Naive thymus-derived CD8-positive, alpha-beta T cell (primary cell): ENCODE measurements around the gene ABLIM2. TPM values are rescaled to one million over a fixed set of nuclear protein-coding genes. Genes with fewer than 3 reads are reported as not detected.

Experiments used
- ATAC-seq, 2 donors: fragments of 150-1000 bp; cut with Tn5 transposase in 1 of 2; sonication (Bioruptor Pico), chemical (Tn5 transposase) in 1 of 2; 1 replicate in 1 of 2; 2 replicates in 1 of 2; pipeline ENCODE4 v1.10.0; 2021; ENCODE audit warnings: mild to moderate bottlenecking in 2 of 2, moderate library complexity in 2 of 2
- POLR2A ChIA-PET: fragments of 350-600 bp; sonication (Branson Sonifier 250); formaldehyde crosslinking; loops from one replicate; lab custom pipeline; 2021; ENCODE audit warnings: antibody characterized with exemption; lab: Charles Lee
- DNase-seq, 10 donors: peaks; one replicate each; pipeline versions ENCODE4 v3.0.0 to v3.0.0-alpha.2; 2020 to 2022
- H3K27ac Mint-ChIP-seq, 10 donors: one replicate each; pipeline ENCODE4 v1.8.0; 2020 to 2022; ENCODE audit warnings: mild to moderate bottlenecking in 10 of 10, mixed read lengths in 10 of 10, moderate library complexity in 4 of 10, inconsistent platforms in 1 of 10
- H3K27me3 Mint-ChIP-seq, 5 donors: one replicate each; pipeline ENCODE4 v1.8.0; 2021 to 2022; ENCODE audit warnings: mixed read lengths in 5 of 5
- H3K36me3 Mint-ChIP-seq, 3 donors: one replicate each; pipeline ENCODE4 v1.8.0; 2020 to 2022; ENCODE audit warnings: mixed read lengths in 3 of 3, mild to moderate bottlenecking in 2 of 3, inconsistent platforms in 1 of 3
- H3K4me1 Mint-ChIP-seq, 4 donors: one replicate each; pipeline ENCODE4 v1.8.0; 2021 to 2022; ENCODE audit warnings: mixed read lengths in 4 of 4
- H3K4me3 Mint-ChIP-seq, 10 donors: one replicate each; pipeline ENCODE4 v1.8.0; 2020 to 2022; ENCODE audit warnings: mild to moderate bottlenecking in 10 of 10, mixed read lengths in 10 of 10, moderate library complexity in 6 of 10, inconsistent platforms in 1 of 10
- H3K9me3 Mint-ChIP-seq, 9 donors: one replicate each; pipeline ENCODE4 v1.8.0; 2020 to 2022; ENCODE audit warnings: mixed read lengths in 9 of 9, mild to moderate bottlenecking in 3 of 9, inconsistent platforms in 1 of 9, moderate library complexity in 1 of 9
- polyA plus RNA-seq, 3 donors: library from polyadenylated mRNA; unstranded; fragments of 300-500 nt; fragmentation: Illumina TruSeq; gene quantifications; one replicate each; pipeline ENCODE4 v1.2.3, GENCODE V29; 2021
- total RNA-seq, 8 experiments: library from RNA in 2 of 8; stranded (reverse) in 2 of 8; gene quantifications; one replicate each; pipeline ENCODE4 v1.2.3 and lab custom pipeline; 2021 to 2026

The ABLIM2 gene
- total and polyA plus RNA-seq, 5 experiments from 2014 or later: 0.47 to 4.9 (median 2.4) TPM

- Mint-ChIP-seq H3K27me3 (peaks cover 0 to 3% (median 0%) of the 10 kb centered on the region in 5 donors), H3K9me3 (no peaks in the 10 kb centered on the region), H3K36me3 (peaks cover 0 to 2% (median 1%) of the 10 kb centered on the region in 3 donors), H3K4me3 (no peak overlapping the region), H3K27ac (no peak overlapping the region), H3K4me1 (peaks cover 6 to 16% (median 12%) of the 10 kb centered on the region in 4 donors)
- POLR2A ChIA-PET: no interaction called here
- ATAC-seq (no peak), DNase-seq (no peak)
Measured at GRCh38 chr4:7976634-7977033, 182.0 kb downstream of the ABLIM2 start.

- H3K27ac Mint-ChIP-seq: peak overlapping the region in 1 of 10 donors; percentile 23
- H3K27me3 Mint-ChIP-seq: peaks cover 0 to 3% (median 0%) of the 10 kb centered on the region in 5 donors
- DNase-seq (no peak), ATAC-seq (no peak)
- no peak overlapping the region for H3K4me3 Mint-ChIP-seq
- H3K4me1 Mint-ChIP-seq: peaks cover 6 to 22% (median 18%) of the 10 kb centered on the region in 4 donors
- no peaks in the 10 kb centered on the region for H3K9me3 Mint-ChIP-seq
- POLR2A ChIA-PET: interaction anchor here (0.9 kb wide), 1 partner anchor 9 kb away, joined by 3 read pairs; no protein-coding TSS in a partner anchor
- H3K36me3 Mint-ChIP-seq: peaks cover 0 to 2% (median 1%) of the 10 kb centered on the region in 3 donors
Measured at GRCh38 chr4:7976025-7976424, 182.6 kb downstream of the ABLIM2 start.

- ATAC-seq: no peak
- H3K9me3 Mint-ChIP-seq: no peaks in the 10 kb centered on the region
- POLR2A ChIA-PET: no interaction called here
- H3K27ac Mint-ChIP-seq: peak overlapping the region in 1 of 10 donors; percentile 66
- H3K27me3 Mint-ChIP-seq: no peaks in the 10 kb centered on the region
- H3K4me1 Mint-ChIP-seq: peaks cover 14 to 36% (median 34%) of the 10 kb centered on the region in 4 donors
- H3K4me3 Mint-ChIP-seq: no peak overlapping the region
- DNase-seq: no peak
- H3K36me3 Mint-ChIP-seq: peaks cover 0 to 2% (median 1%) of the 10 kb centered on the region in 3 donors
Measured at GRCh38 chr4:7974425-7974824, 184.2 kb downstream of the ABLIM2 start.

- ATAC-seq: no peak
- H3K9me3 Mint-ChIP-seq: no peaks in the 10 kb centered on the region
- no peaks in the 10 kb centered on the region for H3K27me3 Mint-ChIP-seq
- H3K27ac Mint-ChIP-seq: peak overlapping the region in 5 of 10 donors; percentile 13 to 68 (median 36)
- peak in 1 of 10 donors; percentile 40 for DNase-seq
- no peak overlapping the region for H3K4me3 Mint-ChIP-seq
- H3K4me1 Mint-ChIP-seq: peaks cover 15 to 41% (median 38%) of the 10 kb centered on the region in 4 donors
- H3K36me3 Mint-ChIP-seq: peaks cover 0 to 2% (median 1%) of the 10 kb centered on the region in 3 donors
- POLR2A ChIA-PET: no interaction called here
Measured at GRCh38 chr4:7973545-7973981, 185.1 kb downstream of the ABLIM2 start.

GRCh38 chr4:7971881-7972500 is 186.6 kb downstream of the ABLIM2 start:
- Mint-ChIP-seq H3K27ac (peak overlapping the region in 6 of 10 donors; percentile 26 to 95 (median 70)), H3K36me3 (peaks cover 0 to 2% (median 1%) of the 10 kb centered on the region in 3 donors), H3K4me3 (peak overlapping the region in 7 of 10 donors; percentile 8 to 95 (median 52)), H3K27me3 (no peaks in the 10 kb centered on the region), H3K9me3 (no peaks in the 10 kb centered on the region), H3K4me1 (peaks cover 17 to 50% (median 44%) of the 10 kb centered on the region in 4 donors)
- POLR2A ChIA-PET: no interaction called here
- peak in 1 of 10 donors; percentile 50 for DNase-seq
- ATAC-seq: no peak

- peaks cover 0 to 2% (median 1%) of the 10 kb centered on the region in 3 donors for H3K36me3 Mint-ChIP-seq
Measured at GRCh38 chr4:7971159-7971631, 187.4 kb downstream of the ABLIM2 start.

GRCh38 chr4:7970361-7970946 is 188.2 kb downstream of the ABLIM2 start:
- peak overlapping the region; percentile 73 to 95 (median 86) for H3K4me3 Mint-ChIP-seq
- no peaks in the 10 kb centered on the region for H3K27me3 Mint-ChIP-seq
- peak overlapping the region; percentile 86 to 98 (median 94) for H3K27ac Mint-ChIP-seq
- DNase-seq (peak in 1 of 10 donors; percentile 59), ATAC-seq (peak in 1 of 2 donors; percentile 54)
- peaks cover 0 to 2% (median 1%) of the 10 kb centered on the region in 3 donors for H3K36me3 Mint-ChIP-seq
- POLR2A ChIA-PET: interaction anchor here (0.8 to 1.2 kb wide), 2 partner anchors 31 to 32 kb away, joined by 3 to 5 read pairs; partner anchors contain the start of gene AFAP1
- peaks cover 17 to 54% (median 45%) of the 10 kb centered on the region in 4 donors for H3K4me1 Mint-ChIP-seq
- H3K9me3 Mint-ChIP-seq: no peaks in the 10 kb centered on the region

More at GRCh38 chr4:7971159-7971631, 187.4 kb downstream of the ABLIM2 start:
- ATAC-seq: no peak
- peak in 1 of 10 donors; percentile 47 for DNase-seq
- H3K27ac Mint-ChIP-seq: peak overlapping the region in 7 of 10 donors; percentile 16 to 95 (median 69)
- H3K27me3 Mint-ChIP-seq: no peaks in the 10 kb centered on the region
- peaks cover 17 to 50% (median 45%) of the 10 kb centered on the region in 4 donors for H3K4me1 Mint-ChIP-seq
- H3K9me3 Mint-ChIP-seq: no peaks in the 10 kb centered on the region
- POLR2A ChIA-PET: interaction anchor here (1.2 kb wide), 1 partner anchor 31 kb away, joined by 5 read pairs; the partner anchor contains the start of gene AFAP1
- peak overlapping the region in 8 of 10 donors; percentile 76 to 95 (median 90) for H3K4me3 Mint-ChIP-seq

GRCh38 chr4:7968262-7968896 is 190.2 kb downstream of the ABLIM2 start:
- Mint-ChIP-seq H3K27ac (peak overlapping the region in 7 of 10 donors; percentile 3 to 76 (median 52)), H3K9me3 (no peaks in the 10 kb centered on the region), H3K4me3 (peak overlapping the region in 1 of 10 donors; percentile 42), H3K4me1 (peaks cover 21 to 57% (median 47%) of the 10 kb centered on the region in 4 donors), H3K36me3 (peaks cover 0 to 2% (median 0%) of the 10 kb centered on the region in 3 donors), H3K27me3 (peaks cover 0 to 2% (median 0%) of the 10 kb centered on the region in 5 donors)
- POLR2A ChIA-PET: no interaction called here
- DNase-seq (peak in 1 of 10 donors; percentile 36), ATAC-seq (no peak)

- Mint-ChIP-seq H3K4me1 (peaks cover 22 to 56% (median 45%) of the 10 kb centered on the region in 4 donors), H3K27me3 (peaks cover 0 to 2% (median 0%) of the 10 kb centered on the region in 5 donors), H3K36me3 (peaks cover 0 to 2% (median 0%) of the 10 kb centered on the region in 3 donors), H3K27ac (peak overlapping the region in 7 of 10 donors; percentile 8 to 76 (median 66)), H3K9me3 (no peaks in the 10 kb centered on the region), H3K4me3 (no peak overlapping the region)
- POLR2A ChIA-PET: no interaction called here
- peak in 1 of 10 donors; percentile 45 for DNase-seq
- ATAC-seq: no peak
Measured at GRCh38 chr4:7967501-7968261, 190.9 kb downstream of the ABLIM2 start.

GRCh38 chr4:7967063-7967440 is 191.6 kb downstream of the ABLIM2 start:
- no peak for ATAC-seq
- POLR2A ChIA-PET: no interaction called here
- H3K4me3 Mint-ChIP-seq: no peak overlapping the region

GRCh38 chr4:7966281-7967062 is 192.1 kb downstream of the ABLIM2 start:
- H3K36me3 Mint-ChIP-seq: no peaks in the 10 kb centered on the region
- peak overlapping the region in 2 of 10 donors; percentile 24 to 69 for H3K27ac Mint-ChIP-seq
- DNase-seq: peak in 1 of 10 donors; percentile 53
- no peaks in the 10 kb centered on the region for H3K9me3 Mint-ChIP-seq
- peaks cover 0 to 2% (median 0%) of the 10 kb centered on the region in 5 donors for H3K27me3 Mint-ChIP-seq
- no peak overlapping the region for H3K4me3 Mint-ChIP-seq
- ATAC-seq: no peak
- POLR2A ChIA-PET: no interaction called here
- H3K4me1 Mint-ChIP-seq: peaks cover 19 to 50% (median 38%) of the 10 kb centered on the region in 4 donors

More at GRCh38 chr4:7967063-7967440, 191.6 kb downstream of the ABLIM2 start:
- H3K36me3 Mint-ChIP-seq: no peaks in the 10 kb centered on the region
- DNase-seq: peak in 1 of 10 donors; percentile 50
- no peaks in the 10 kb centered on the region for H3K9me3 Mint-ChIP-seq
- peaks cover 0 to 2% (median 0%) of the 10 kb centered on the region in 5 donors for H3K27me3 Mint-ChIP-seq
- H3K27ac Mint-ChIP-seq: peak overlapping the region in 4 of 10 donors; percentile 8 to 75 (median 39)
- H3K4me1 Mint-ChIP-seq: peaks cover 19 to 52% (median 41%) of the 10 kb centered on the region in 4 donors
